ENCODE measurements around the gene PCGF2. TPM values are rescaled to one million over a fixed set of nuclear protein-coding genes. Genes with fewer than 3 reads are reported as not detected.

PCGF2 gene
- total and polyA plus RNA-seq, 9 of the 15 experiments (the other 6 are each of a cell fraction or from before 2014, with no cell fraction given): 1.3 to 33.4 (median 7.0) TPM

DNA sequence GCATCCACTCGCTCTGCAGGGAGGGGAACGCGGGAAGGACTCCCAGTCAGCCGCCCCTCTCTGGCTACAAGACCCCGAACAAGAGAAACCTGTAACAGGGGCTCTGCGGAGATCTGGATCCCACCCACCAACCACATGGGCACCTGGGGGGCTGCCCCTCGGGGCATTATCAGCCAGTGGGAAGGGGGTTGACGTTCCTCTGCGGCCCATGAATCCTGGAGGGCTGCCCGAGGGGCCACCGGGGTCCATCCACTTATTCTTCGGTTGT is 1.8 kb upstream of the PCGF2 start (continued):
- TF ChIP-seq, protein P1, sequence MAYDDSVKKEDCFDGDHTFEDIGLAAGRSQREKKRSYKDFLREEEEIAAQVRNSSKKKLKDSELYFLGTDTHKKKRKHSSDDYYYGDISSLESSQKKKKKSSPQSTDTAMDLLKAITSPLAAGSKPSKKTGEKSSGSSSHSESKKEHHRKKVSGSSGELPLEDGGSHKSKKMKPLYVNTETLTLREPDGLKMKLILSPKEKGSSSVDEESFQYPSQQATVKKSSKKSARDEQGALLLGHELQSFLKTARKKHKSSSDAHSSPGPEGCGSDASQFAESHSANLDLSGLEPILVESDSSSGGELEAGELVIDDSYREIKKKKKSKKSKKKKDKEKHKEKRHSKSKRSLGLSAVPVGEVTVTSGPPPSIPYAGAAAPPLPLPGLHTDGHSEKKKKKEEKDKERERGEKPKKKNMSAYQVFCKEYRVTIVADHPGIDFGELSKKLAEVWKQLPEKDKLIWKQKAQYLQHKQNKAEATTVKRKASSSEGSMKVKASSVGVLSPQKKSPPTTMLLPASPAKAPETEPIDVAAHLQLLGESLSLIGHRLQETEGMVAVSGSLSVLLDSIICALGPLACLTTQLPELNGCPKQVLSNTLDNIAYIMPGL (CRISPR knock-in tag; IDR thresholded peaks at IDR 0.05): no peak
- TF ChIP-seq TEAD1 (CRISPR knock-in tag; IDR thresholded peaks at IDR 0.05) (no peak), JUND (IDR thresholded peaks at IDR 0.05; ENCODE audit: borderline replicate concordance, low read depth, low read length) (no peak), JUND (tag; IDR thresholded peaks at IDR 0.05; ENCODE audit: borderline replicate concordance, low read depth, low read length) (no peak), RBBP5 (IDR thresholded peaks at IDR 0.05; ENCODE audit: borderline replicate concordance, insufficient read depth, low read length, poor library complexity, severe bottlenecking) (no peak), NR2C1 (IDR thresholded peaks at IDR 0.05) (no peak), NR2C1 (tag; IDR thresholded peaks at IDR 0.05) (no peak), BRCA1 (IDR thresholded peaks at IDR 0.05) (no peak), BRCA1 (CRISPR knock-in tag; IDR thresholded peaks at IDR 0.05) (no peak), PML (IDR thresholded peaks at IDR 0.05; ENCODE audit: low read length) (no peak), CBFA2T3 (IDR thresholded peaks at IDR 0.05) (no peak), EP400 (IDR thresholded peaks at IDR 0.05) (peak; percentile 30; the same call in 1 of the 2 replicates), CHD2 (IDR thresholded peaks at IDR 0.05; ENCODE audit: low read depth, low read length) (no peak), ARNT (IDR thresholded peaks at IDR 0.05) (0 out of 4 replicates have a peak, but pooled peaks of 1 of the 2 experiments have one; percentile 4), ZC3H8 (IDR thresholded peaks at IDR 0.05) (no peak), HIVEP1 (CRISPR knock-in tag; IDR thresholded peaks at IDR 0.05) (no peak), NR1H2 (CRISPR knock-in tag; IDR thresholded peaks at IDR 0.05) (no peak), ETV5 (CRISPR knock-in tag; IDR thresholded peaks at IDR 0.05; ENCODE audit: low read depth) (no peak), CHD1 (IDR thresholded peaks at IDR 0.05; ENCODE audit: low read length) (peak; percentile 66), GABPB1 (CRISPR knock-in tag; IDR thresholded peaks at IDR 0.05) (0 out of 2 replicates have a peak, but pooled peaks have one; percentile 3), BACH1 (tag; IDR thresholded peaks at IDR 0.05) (no peak), GTF2B (IDR thresholded peaks at IDR 0.05; ENCODE audit: extremely low read depth, insufficient read length) (no peak), ZNF184 (CRISPR knock-in tag; IDR thresholded peaks at IDR 0.05) (no peak), HMGN3 (IDR thresholded peaks at IDR 0.05; ENCODE audit: borderline replicate concordance, extremely low read depth, insufficient read length, low read depth, low read length) (peak; percentile 8), BRF2 (IDR thresholded peaks at IDR 0.05; ENCODE audit: borderline replicate concordance, insufficient read depth, insufficient read length) (no peak), RFX1 (IDR thresholded peaks at IDR 0.05) (no peak), ZSCAN32 (CRISPR knock-in tag; IDR thresholded peaks at IDR 0.05) (no peak), OTX1 (CRISPR knock-in tag; IDR thresholded peaks at IDR 0.05) (0 out of 2 replicates have a peak, but pooled peaks have one; percentile 22), SMAD4 (CRISPR knock-in tag; conservative IDR thresholded peaks at IDR 0.05) (0 out of 2 replicates have a peak, but pooled peaks have one; percentile 1), GABPA (tag; conservative IDR thresholded peaks at IDR 0.05; ENCODE audit: low read depth) (peak; percentile 41), ZNF224 (CRISPR knock-in tag; IDR thresholded peaks at IDR 0.05) (no peak)

Data from K562 (cell line).